ENCODE data around the gene SYNC.

DNA sequence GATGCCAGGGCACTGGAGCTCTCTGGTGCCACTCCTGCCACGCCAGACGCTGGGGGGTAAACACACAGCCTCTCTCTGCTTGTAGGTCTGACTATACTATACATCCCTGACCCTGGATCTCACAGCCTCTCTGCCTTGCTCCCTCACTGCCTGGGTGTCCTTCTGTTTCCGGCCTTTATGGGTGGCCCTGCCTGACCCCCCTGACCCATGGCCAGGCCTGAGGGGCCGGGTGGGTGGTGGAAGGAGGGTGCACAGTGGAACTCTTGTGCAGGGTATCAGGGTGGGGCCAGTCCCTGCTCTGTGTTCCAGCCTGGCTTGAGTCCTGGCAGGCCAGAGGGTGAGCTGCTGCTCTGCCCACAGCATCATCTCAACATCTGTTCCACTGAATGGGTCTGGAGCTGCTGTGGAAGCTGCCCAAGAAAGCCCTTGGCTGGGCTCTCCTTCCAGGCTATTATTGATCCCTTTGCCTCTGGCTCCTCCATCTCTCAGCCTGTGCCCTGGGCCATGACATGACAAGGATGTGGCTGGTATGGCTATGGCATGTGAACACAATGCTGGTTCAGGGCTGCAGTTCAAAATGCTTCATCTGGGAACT is 17.2 kb upstream of the SYNC start:
- TF ChIP-seq, protein P1, sequence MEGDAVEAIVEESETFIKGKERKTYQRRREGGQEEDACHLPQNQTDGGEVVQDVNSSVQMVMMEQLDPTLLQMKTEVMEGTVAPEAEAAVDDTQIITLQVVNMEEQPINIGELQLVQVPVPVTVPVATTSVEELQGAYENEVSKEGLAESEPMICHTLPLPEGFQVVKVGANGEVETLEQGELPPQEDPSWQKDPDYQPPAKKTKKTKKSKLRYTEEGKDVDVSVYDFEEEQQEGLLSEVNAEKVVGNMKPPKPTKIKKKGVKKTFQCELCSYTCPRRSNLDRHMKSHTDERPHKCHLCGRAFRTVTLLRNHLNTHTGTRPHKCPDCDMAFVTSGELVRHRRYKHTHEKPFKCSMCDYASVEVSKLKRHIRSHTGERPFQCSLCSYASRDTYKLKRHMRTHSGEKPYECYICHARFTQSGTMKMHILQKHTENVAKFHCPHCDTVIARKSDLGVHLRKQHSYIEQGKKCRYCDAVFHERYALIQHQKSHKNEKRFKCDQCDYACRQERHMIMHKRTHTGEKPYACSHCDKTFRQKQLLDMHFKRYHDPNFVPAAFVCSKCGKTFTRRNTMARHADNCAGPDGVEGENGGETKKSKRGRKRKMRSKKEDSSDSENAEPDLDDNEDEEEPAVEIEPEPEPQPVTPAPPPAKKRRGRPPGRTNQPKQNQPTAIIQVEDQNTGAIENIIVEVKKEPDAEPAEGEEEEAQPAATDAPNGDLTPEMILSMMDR (IDR thresholded peaks at IDR 0.05): no peak
- TF ChIP-seq POLR2A (IDR thresholded peaks at IDR 0.05): no peak

All from adrenal gland (tissue), 5 donors.